HepG2 (cell line): ENCODE measurements around the gene AIF1. TPM values are rescaled to one million over a fixed set of nuclear protein-coding genes. Genes with fewer than 3 reads are reported as not detected.

Experiments used
- ATAC-seq: fragments of 200-7000 bp; cut with Tn5 transposase; 3 replicates; pipeline ENCODE4 v1.9.1; 2020; ENCODE audit warnings: mild to moderate bottlenecking, moderate library complexity
- BruUV-seq: library from RNA; stranded (reverse); fragments of 400-500 nt; replicated peaks from 2 replicates; lab custom pipeline; 2021; lab: Mats Ljungman, UMichigan
- CTCF ChIA-PET: fragments of 300-600 bp; formaldehyde crosslinking; extraction: SDS; loops from one replicate; lab custom pipeline; 2021; ENCODE audit warnings: low total read pairs, inconsistent platforms, low intra/inter-chr PET ratio; lab: Yijun Ruan, JAX
- POLR2A ChIA-PET: fragments of 350-600 bp; sonication (Branson Sonifier 250); formaldehyde crosslinking; loops from one replicate; lab custom pipeline; 2020; ENCODE audit warnings: antibody characterized with exemption, inconsistent platforms; lab: Yijun Ruan, JAX
- DNase-seq: peaks from one replicate; pipeline ENCODE4 v3.0.0-alpha.2; 2015; ENCODE audit warnings: low spot score
- FAIRE-seq: peaks from 3 replicates; lab custom pipeline; 2011; peaks lifted over from hg19 to GRCh38; lab: Jason Lieb, UNC
- H2AFZ ChIP-seq: one replicate; pipeline ENCODE4 v1.6.1; 2011; ENCODE audit warnings: low read length, inconsistent platforms
- H3K27ac ChIP-seq: fragments of 300-600 bp; 3 replicates; pipeline ENCODE4 v1.8.0; 2011; ENCODE audit warnings: mixed run types, mild to moderate bottlenecking, mixed read lengths, low read length, inconsistent platforms; ENCODE audit not compliant: insufficient read depth; ENCODE audit errors: extremely low read length
- H3K27me3 ChIP-seq, 2 experiments: fragments of 200-600 bp in 1 of 2; 2 replicates in 1 of 2; 3 replicates in 1 of 2; pipeline versions ENCODE4 v1.6.0 to v1.8.0; 2011; ENCODE audit warnings: low read length in 2 of 2, mild to moderate bottlenecking in 2 of 2, moderate library complexity in 2 of 2, inconsistent platforms in 1 of 2; ENCODE audit not compliant: insufficient read depth in 2 of 2, control insufficient read depth in 1 of 2
- H3K36me3 ChIP-seq, 2 experiments: fragments of 200-600 bp in 1 of 2; replicated peaks in 1 of 2; 2 replicates in 1 of 2; 3 replicates in 1 of 2; pipeline versions ENCODE4 v1.5.1 to v1.8.0; 2011; ENCODE audit warnings: low read length in 2 of 2, inconsistent platforms in 1 of 2; ENCODE audit not compliant: insufficient read depth in 2 of 2, control insufficient read depth in 1 of 2
- H3K4me1 ChIP-seq: 2 replicates; pipeline ENCODE4 v1.5.1; 2012; ENCODE audit warnings: low read length, inconsistent platforms; ENCODE audit not compliant: insufficient read depth
- H3K4me2 ChIP-seq: 2 replicates; pipeline ENCODE4 v1.6.0; 2011; ENCODE audit warnings: low read depth, low read length, inconsistent platforms
- H3K4me3 ChIP-seq, 3 experiments: fragments of 200-600 bp in 1 of 3; sonication (generic), shearing (Covaris generic) in 1 of 3; replicated peaks in 1 of 3; 2 replicates each; pipeline ENCODE4 v1.5.1; 2011 to 2016; ENCODE audit warnings: low read length in 3 of 3, inconsistent platforms in 2 of 3, low read depth in 2 of 3, mild to moderate bottlenecking in 2 of 3, control low read depth in 1 of 3, mixed read lengths in 1 of 3; ENCODE audit not compliant: insufficient read depth in 1 of 3
- H3K79me2 ChIP-seq: one replicate; pipeline ENCODE4 v1.6.1; 2011; ENCODE audit warnings: low read length, inconsistent platforms; ENCODE audit not compliant: insufficient read depth
- H3K9ac ChIP-seq: 2 replicates; pipeline ENCODE4 v1.6.0; 2011; ENCODE audit warnings: mild to moderate bottlenecking, low read depth, low read length, inconsistent platforms; ENCODE audit not compliant: insufficient read depth
- H3K9me3 ChIP-seq: 2 replicates; pipeline ENCODE4 v1.5.1; 2012; ENCODE audit warnings: mild to moderate bottlenecking, low read length
- H4K20me1 ChIP-seq: 2 replicates; pipeline ENCODE4 v1.6.0; 2011; ENCODE audit warnings: inconsistent platforms, mild to moderate bottlenecking, low read length, moderate library complexity; ENCODE audit not compliant: insufficient read depth
- RNF2 ChIP-seq: fragments of 450-650 bp; conservative IDR thresholded peaks from 2 replicates; pipeline ENCODE4 v1.6.1; 2016; ENCODE audit warnings: low read depth
- ZSCAN30 ChIP-seq: sonication (generic); formaldehyde crosslinking; IDR thresholded peaks from 2 replicates; pipeline ENCODE4 v1.5.0; 2020; ENCODE audit warnings: mild to moderate bottlenecking, missing genetic modification reagents
- WGBS: methylation state at CpG from one replicate; pipeline ENCODE4 v1.1.6; 2017; ENCODE audit warnings: low lambda C conversion rate; 5-methylcytosine and 5-hydroxymethylcytosine counted together
- in situ Hi-C: cut with HindIII; loops from 2 replicates; pipeline ENCODE4 v1.10.0; 2017; ENCODE audit warnings: low pct_unique_long_range_greater_than_20kb; ENCODE audit not compliant: extremely low pct_ligation_motif_present
- intact Hi-C: fragments of 100-400 bp; cut with micrococcal nuclease; formaldehyde crosslinking; loops from one replicate; pipeline ENCODE4 v1.10.0; 2022; ENCODE audit not compliant: unreplicated experiment
- polyA plus RNA-seq, 8 experiments: library from polyadenylated mRNA; depleted of rRNA in 3 of 8; stranded (reverse) in 7 of 8; unstranded in 1 of 8; fragments of >200 nt; fragmentation: Illumina TruSeq in 4 of 8; extraction: Trizol in 4 of 8; gene quantifications; 2 replicates each; pipeline versions ENCODE4 v1.2.1 to v1.2.3, GENCODE V29; 2011 to 2016; ENCODE audit warnings: low read depth in 4 of 8, missing spikeins in 1 of 8, mixed read lengths in 1 of 8; ENCODE audit not compliant: insufficient read depth in 1 of 8
- total RNA-seq, 5 experiments: library from RNA; depleted of rRNA; stranded (reverse); fragments of >200 nt; fragmentation: Illumina TruSeq; extraction: Trizol; gene quantifications; 2 replicates each; pipeline ENCODE4 v1.2.3, GENCODE V29; 2016; ENCODE audit warnings: low read depth in 1 of 5
- TF ChIP-seq, protein P1 (sequence below): sonication (generic); formaldehyde crosslinking; IDR thresholded peaks from 2 replicates; pipeline ENCODE4 v1.8.1; 2023; ENCODE audit warnings: mild to moderate bottlenecking, missing genetic modification reagents
- TF ChIP-seq, protein P2 (sequence below): sonication (generic); formaldehyde crosslinking; IDR thresholded peaks from 2 replicates; pipeline ENCODE4 v1.8.0; 2022; ENCODE audit warnings: low read depth, missing genetic modification reagents

The AIF1 gene
- total and polyA plus RNA-seq, 2 of the 13 experiments (the other 11 are each of a cell fraction or from before 2014, with no cell fraction given) = 1.5 TPM; not detected in 1

DNA sequence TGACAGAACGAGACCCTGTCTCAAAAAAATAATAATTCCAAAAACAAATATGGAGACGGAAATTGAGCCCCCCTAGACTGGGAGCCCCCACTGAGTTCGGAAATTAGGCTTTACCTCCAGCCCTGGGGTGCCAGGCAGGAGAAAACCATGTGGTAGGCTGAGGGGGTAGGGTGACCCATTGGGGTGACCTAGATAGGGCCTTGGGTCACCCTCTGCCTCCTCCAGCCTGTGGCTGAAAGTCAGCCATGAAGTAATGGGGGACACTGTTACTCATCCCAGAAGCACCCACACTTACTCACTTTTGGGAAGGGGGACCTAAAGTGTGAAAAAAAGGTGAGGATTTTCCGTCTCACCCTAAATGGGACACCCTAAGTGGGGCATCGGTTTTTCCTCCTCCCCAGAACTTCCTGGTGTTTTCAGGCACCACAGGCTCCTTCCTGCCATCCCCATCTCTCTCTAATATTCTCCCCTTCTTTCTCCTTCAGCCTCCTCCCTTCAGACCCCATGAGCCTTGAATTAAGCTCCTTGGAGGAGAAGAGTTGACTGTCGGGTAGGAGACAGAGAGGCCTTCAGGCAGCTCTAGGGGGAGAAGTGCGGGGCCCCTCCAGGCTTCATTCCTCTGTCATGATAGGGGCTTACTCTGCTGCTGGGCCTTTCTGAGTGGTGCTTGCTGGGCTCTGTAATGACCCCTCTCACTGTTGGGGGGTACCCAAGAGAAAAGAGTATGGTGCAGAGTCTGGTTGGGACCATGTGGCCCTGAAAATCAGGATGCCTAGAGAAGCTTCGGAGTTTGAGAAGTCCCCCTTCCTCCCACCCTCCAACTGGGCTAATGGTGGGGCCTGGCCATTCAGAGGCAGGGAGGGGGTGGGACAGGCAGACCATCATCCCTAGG lies 35.2 kb upstream of the AIF1 start:
- Histone ChIP-seq H3K9me3 (no peaks in the 10 kb centered on the region), H3K9ac (no peak overlapping the region), H2AFZ (no peak overlapping the region), H3K79me2 (no peaks in the 10 kb centered on the region), H3K4me2 (no peak overlapping the region; the same call in 1 of the 2 replicates)
- no peak for DNase-seq
- no TSS peak for BruUV-seq
- CTCF ChIA-PET = interaction anchor here (1.3 to 3.2 kb wide), 3 partner anchors 19 to 1217 kb away, joined by 3 to 35 read pairs (median 5); partner anchors contain the start of gene NFKBIL1
- TF ChIP-seq, protein P1, sequence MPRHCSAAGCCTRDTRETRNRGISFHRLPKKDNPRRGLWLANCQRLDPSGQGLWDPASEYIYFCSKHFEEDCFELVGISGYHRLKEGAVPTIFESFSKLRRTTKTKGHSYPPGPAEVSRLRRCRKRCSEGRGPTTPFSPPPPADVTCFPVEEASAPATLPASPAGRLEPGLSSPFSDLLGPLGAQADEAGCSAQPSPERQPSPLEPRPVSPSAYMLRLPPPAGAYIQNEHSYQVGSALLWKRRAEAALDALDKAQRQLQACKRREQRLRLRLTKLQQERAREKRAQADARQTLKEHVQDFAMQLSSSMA (CRISPR knock-in tag) = 0 out of 2 replicates have a peak, but pooled peaks have one; percentile 7
- TF ChIP-seq, protein P2, sequence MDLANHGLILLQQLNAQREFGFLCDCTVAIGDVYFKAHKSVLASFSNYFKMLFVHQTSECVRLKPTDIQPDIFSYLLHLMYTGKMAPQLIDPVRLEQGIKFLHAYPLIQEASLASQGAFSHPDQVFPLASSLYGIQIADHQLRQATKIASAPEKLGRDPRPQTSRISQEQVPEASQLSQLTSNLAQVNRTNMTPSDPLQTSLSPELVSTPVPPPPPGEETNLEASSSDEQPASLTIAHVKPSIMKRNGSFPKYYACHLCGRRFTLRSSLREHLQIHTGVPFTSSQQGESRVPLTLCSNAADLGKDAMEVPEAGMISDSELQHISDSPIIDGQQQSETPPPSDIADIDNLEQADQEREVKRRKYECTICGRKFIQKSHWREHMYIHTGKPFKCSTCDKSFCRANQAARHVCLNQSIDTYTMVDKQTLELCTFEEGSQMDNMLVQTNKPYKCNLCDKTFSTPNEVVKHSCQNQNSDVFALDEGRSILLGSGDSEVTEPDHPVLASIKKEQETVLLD = no peak
- TF ChIP-seq ZSCAN30 (CRISPR knock-in tag) (no peak), RNF2 (no peak)
- TF ChIP-seq, all 625 proteins: peak for 1
- H3K36me3 ChIP-seq = no peaks in the 10 kb centered on the region
- FAIRE-seq (no peak), ATAC-seq (no peak)
- H3K4me3 ChIP-seq = no peak overlapping the region
- no peaks in the 10 kb centered on the region for H4K20me1 ChIP-seq
- H3K4me1 ChIP-seq = peaks cover 25% of the 10 kb centered on the region
- 44% methylated on average over 8 of the region's 8 CpGs for WGBS
- H3K27me3 ChIP-seq = peaks cover 14 to 76% of the 10 kb centered on the region in 2 experiments; a peak in 4 of 5 replicates
- intact Hi-C loops = loop anchor here (5.0 kb wide), 1 partner anchor 32 kb away; the partner anchor contains the start of genes ATP6V1G2 and NFKBIL1
- no peak overlapping the region for H3K27ac ChIP-seq
- POLR2A ChIA-PET = interaction anchor here (1.1 to 2.8 kb wide), 4 partner anchors 19 to 124 kb away, joined by 3 to 15 read pairs (median 6); partner anchors contain the start of genes ABHD16A, DDX39B and NFKBIL1
- in situ Hi-C loops = no loop called here
